Eye (tissue), 1 donor: Measurements from ENCODE around the gene SDHAF1.

Source experiments
- DNase-seq: peaks from one replicate; pipeline ENCODE4 v3.0.0-alpha.2; 2015

SDHAF1 gene

DNA sequence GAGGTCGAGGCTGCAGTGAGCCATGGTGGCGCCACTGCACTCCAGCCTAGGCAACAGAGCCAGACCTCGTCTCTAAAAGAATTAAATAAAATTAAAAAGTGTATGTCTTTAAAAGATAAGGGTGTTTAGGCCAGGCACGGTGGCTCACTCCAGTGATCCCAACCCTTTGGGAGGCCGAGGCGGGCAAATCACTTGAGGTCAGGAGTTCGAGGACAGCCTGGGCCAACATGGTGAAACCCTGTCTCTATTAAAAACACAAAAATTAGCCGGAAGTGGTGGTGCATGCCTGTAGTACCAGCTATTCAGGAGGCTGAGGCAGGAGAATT, 7.5 kb upstream of the SDHAF1 start:
- DNase-seq = no peak

GRCh38 chr19:35988824-35989223, 6.2 kb upstream of the SDHAF1 start:
- no peak for DNase-seq

DNA sequence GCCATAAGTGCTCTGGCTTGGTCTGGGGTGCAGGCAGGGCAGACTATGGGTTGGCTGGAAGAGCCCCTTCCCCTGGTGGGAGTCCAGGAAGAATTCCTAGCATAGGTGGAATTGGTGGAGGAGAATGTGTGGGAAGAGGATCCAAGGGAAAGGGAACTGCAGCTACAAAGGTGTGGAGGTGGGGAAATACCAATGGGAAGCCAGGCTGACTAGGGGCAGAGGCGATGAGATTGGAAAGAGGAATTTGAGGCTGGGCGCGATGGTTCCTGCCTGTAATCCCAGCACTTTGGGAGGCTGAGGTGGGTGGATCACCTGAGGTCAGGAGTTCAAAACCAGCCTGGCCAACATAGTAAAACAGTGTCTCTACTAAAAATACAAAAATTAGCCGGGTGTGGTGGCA, 4.8 kb upstream of the SDHAF1 start:
- DNase-seq = no peak

- no peak for DNase-seq
Observed at GRCh38 chr19:35990771-35991730, 3.9 kb upstream of the SDHAF1 start.

DNA sequence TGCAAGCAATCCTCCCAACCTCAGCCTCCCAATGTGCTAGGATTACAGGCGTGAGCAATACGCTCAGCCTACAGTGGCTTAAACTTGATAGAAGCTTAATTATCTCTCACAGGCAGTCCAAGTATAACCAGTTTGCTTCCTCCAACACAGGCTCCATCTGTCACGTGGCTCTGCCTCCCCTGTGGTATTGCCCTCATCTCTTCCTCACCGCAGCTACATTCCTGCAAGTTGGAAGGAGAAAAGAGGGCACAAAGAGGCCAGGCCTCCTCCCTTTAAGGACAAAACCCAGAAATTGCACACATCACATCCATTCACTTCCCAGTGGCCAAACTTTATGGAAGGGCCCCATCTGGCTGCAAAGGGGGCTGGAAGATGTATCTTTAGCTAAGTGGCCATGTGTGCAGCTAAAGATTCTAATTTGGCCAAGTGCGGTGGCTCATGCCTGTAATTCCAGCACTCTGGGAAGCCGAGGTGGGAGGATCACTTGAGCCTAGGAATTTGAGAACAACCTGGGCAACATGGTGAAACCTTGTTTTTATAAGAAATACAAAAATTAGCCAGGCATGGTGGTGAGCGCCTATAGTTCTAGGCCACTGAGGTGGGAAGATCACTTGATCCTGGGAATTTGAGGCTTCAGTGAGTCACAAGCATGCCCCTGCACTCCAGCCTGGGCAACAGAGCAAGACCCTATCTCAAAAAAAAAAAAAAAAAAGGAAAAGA, 3.1 kb upstream of the SDHAF1 start:
- no peak for DNase-seq

DNA sequence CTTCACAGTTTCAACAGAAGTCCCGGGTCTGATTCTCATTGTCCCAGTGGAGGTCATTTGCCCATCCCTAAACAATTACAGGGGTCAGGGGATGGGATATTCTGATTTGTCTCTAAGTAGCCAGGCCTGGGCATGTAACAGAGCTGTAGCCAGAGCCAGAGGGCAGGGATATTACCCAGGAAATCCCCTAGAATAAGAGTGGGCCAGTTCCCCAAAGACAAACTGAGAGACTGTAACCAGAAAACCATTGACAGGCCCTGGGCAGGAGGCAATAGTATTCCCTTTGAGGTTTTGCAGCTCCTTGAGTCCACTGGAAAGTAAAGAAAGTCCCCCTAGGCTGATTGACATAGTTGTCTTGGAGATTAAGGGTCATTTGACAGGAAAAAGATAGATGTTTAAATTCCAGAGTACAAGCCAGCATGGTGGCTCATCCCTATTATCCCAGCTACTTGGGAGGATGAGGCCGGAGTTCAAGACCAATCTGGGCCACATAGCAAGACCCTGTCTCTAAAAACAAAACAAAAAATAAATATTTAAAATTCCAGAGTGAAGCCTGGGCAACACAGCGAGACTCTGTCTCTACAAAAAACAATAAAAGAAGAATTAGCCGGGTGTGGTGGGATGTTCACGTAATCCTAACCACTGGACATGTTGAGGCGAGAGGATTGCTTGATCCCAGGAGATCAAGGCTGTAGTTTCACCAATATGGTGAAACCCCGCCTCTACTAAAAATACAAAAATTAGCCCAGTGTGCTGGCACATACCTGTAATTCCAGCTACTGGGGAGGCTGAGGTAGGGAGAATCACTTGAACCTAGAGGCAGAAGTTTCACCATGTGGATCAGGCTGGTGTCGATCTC, 1.9 kb upstream of the SDHAF1 start:
- DNase-seq = no peak

- no peak for DNase-seq
Observed at GRCh38 chr19:35993923-35994598, 927 bp upstream of the SDHAF1 start.

DNA sequence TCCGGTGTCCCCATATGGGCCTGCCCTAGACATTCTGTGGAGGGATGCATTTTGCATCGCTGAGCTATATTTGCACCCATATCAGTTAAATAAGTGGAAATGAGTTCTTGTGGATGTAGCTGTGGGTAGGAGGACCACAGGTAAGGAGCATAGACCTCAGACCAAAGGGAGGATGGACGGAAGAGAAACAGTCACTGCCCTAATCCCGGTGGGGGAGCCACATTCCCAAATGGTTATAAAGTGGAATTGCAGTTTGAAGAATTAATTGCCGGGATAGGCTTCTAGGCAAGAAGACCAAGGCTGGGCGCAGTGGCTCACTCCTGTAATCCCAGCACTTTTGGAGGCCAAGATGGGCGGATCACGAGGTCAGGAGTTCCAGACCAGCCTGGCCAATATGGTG, 1.8 kb downstream of the SDHAF1 start:
- DNase-seq = no peak

DNA sequence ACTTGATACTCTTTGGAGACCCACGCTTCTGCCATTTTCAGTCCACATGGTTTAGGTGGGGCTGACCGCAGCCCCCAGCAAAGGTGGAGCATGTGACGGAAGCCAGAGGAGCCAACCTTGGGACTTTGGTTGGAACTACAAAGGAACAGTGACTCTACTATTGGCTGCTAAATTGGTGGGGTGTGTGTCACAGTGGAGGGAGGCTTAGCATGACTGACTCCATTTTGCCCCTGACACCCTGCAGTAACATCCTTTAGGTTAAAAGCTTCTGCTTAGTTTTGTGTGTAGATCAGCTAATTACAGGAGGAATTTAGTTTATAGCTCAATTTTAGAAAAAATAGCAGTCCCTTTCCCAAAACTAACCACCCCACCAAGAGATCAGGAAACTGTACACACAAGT, 6.6 kb downstream of the SDHAF1 start:
- no peak for DNase-seq

- no peak for DNase-seq
Observed at GRCh38 chr19:36003284-36003683, 8.3 kb downstream of the SDHAF1 start.

DNA sequence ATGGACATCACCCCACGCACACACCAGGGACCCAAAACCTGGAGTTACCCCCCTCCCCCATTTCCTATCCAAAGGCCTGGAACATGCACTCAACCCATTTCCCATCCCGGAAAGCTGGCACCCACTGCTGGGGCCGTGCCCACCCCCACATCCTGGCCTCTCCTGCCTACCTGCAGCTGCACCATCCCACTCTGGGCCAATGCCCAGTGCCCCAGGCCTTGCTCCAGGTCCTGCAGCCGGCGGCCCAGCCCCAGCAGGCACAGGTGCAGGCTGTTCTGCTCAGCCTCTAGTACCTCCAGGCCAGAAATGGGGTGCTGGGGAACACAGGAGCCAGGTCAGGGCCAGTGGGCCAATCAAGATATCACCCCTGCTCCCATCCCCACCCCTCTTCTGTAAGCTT, 12.0 kb downstream of the SDHAF1 start:
- DNase-seq = no peak

DNA sequence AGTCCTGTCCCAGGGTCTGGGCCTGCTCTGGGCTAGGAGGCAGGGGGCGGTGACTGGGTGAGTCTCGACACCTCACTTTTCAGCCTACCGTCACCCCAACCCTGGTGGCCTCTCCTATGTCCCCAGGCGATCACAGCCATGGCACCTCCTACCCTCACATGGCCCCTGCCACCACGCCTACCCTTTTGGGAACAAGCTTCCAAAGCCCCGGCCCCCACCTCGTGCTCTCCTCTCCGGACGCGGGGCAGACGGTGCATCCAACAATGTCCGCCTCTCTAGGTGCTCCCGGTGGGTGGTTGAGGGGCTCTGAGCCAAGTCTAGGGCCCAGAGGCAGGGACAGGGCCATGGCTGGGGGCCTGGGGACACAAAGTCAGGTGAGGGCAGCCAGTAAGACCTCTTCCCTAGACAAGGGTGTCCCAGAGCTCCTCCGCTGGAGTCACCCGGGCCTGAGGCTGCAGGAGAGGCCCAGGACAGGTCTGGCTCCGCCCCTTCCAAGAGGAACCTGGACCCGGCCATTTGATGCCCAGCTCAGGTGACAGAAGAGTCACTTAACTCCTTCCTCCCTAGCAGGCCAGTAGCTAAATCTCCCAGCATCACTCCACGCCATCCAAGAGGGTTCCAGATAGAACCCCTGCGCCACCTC, 13.5 kb downstream of the SDHAF1 start, which contains the start of gene SYNE4:
SYNE4 (minus strand) TSS at position 478 of the 643 bp plus-strand sequence; CDS start at position 346, 132 bp downstream.
- DNase-seq = peak; percentile 13

GRCh38 chr19:36009220-36009619, 14.2 kb downstream of the SDHAF1 start:
- peak; percentile 76 for DNase-seq

DNA sequence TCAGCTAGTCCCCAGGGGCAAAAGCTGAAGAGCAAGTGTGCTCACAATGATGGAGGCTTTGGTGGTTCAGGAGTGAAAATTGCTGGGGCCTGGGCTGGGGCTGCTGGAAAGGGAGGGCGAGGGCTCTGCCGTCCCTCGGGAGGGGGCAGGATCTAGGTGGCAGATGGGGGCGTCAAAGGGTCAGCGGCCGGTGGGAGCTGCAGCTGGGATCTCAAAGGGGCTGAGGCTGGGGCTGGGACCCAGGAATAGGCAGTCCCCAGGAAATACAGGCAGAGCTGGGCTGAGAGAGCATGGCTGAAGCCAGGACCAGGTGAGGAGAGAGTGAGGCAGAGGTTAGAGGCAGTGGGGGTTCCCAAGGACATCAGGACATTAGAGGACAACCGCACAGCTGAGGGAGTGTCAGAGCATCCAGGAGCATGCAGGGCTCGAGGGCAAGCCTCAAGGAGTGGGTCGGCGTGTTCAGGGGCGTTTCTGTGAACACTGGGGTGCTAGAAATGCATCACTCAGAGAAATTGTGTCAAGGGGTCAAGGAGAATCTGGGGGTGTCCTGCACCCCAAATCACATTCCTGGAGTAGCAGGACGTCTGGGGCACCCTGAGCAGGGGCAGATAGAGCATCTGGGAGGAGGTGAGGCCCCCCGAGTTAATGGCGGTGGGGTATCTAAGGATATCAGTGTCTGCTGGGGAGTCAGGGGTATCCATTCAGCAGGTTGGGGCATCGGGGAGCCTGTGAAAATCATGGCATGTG, 14.8 kb downstream of the SDHAF1 start:
- DNase-seq = no peak

DNA sequence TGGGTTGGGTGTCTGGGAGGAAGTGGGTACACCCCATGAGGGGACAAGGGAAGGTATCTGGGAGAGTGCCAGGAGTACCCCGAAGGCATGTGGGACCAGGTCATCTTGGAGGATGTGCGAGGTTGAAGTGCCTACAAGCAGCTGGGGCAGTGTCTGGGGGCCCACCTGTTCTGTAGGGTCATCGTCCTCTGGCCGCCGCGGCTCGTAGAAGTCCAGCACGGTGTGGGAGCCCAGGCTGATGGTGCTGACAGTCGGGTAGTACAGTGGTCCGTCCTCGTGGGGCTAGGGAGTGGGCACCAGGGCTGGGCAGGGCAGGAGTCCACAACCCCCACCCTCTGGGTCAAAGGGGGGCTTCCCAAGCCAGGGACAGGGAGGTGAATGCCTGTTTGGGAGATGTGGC, 15.4 kb downstream of the SDHAF1 start:
- DNase-seq = no peak

GRCh38 chr19:36013280-36014011, 18.5 kb downstream of the SDHAF1 start:
- no peak for DNase-seq

GRCh38 chr19:36014012-36014924, 19.3 kb downstream of the SDHAF1 start, which contains the start of gene ALKBH6:
Gene ALKBH6, minus strand, starts transcription at chr19:36014213. Its CDS starts 816 bp downstream, at chr19:36013397.
- DNase-seq = peak; percentile 99

GRCh38 chr19:36019061-36019670, 24.2 kb downstream of the SDHAF1 start:
- DNase-seq = no peak

GRCh38 chr19:36023432-36023831, 28.4 kb downstream of the SDHAF1 start:
- no peak for DNase-seq
